ENCODE measurements around the gene CEP131.

CEP131 gene

GRCh38 chr17:81182596-81182995 is 40.2 kb downstream of the CEP131 start:
- no peak for DNase-seq

- no peak for DNase-seq
Observed at GRCh38 chr17:81181811-81182185, 41.0 kb downstream of the CEP131 start.

- DNase-seq: no peak
Observed at GRCh38 chr17:81180836-81181810, 41.6 kb downstream of the CEP131 start.

DNA sequence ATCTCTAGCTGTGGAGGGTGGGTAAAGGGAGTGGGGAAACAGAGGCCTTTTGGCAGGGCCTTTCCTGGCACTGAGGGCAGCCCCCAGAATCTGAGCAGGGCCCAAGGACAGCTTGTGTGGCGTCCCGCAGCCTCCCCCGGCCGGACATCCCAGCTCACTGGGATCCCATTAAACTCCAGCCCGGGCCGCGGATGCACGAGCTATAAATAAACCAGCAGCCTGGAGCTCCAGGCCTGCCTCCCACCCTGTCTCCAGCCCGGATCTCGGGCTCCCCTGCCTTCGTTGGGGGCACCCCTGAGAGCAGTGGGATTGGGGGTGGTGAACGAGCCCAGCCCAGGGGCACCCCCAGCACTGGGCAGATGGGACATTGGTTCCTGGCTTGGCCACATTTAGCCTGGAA is 42.9 kb downstream of the CEP131 start:
- no peak for DNase-seq

DNA sequence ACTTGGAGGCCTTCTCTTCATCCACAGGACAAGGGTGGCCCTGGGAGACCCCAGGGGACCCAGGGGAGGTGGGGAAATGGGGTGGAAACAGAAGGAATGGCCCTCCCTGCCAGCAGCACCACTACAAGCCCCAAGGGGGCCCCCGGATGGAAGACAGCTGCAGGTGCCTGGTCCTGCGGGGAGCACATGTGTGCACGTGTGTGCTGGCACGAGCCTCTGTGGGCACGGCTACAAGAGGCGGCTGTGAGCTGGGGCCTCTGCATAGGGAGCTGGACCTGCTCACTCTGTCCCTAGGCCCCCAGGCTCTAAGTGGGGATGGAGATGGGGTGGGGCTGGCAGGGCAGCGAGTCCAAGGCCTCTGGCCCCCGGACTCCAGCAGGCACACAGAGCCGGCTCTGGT is 43.5 kb downstream of the CEP131 start:
- no peak for DNase-seq

- DNase-seq: no peak
Observed at GRCh38 chr17:81178136-81179091, 44.4 kb downstream of the CEP131 start.

- no peak for DNase-seq
Observed at GRCh38 chr17:81176666-81177065, 46.1 kb downstream of the CEP131 start.

- no peak for DNase-seq
Observed at GRCh38 chr17:81173762-81174155, 49.0 kb downstream of the CEP131 start.

DNA sequence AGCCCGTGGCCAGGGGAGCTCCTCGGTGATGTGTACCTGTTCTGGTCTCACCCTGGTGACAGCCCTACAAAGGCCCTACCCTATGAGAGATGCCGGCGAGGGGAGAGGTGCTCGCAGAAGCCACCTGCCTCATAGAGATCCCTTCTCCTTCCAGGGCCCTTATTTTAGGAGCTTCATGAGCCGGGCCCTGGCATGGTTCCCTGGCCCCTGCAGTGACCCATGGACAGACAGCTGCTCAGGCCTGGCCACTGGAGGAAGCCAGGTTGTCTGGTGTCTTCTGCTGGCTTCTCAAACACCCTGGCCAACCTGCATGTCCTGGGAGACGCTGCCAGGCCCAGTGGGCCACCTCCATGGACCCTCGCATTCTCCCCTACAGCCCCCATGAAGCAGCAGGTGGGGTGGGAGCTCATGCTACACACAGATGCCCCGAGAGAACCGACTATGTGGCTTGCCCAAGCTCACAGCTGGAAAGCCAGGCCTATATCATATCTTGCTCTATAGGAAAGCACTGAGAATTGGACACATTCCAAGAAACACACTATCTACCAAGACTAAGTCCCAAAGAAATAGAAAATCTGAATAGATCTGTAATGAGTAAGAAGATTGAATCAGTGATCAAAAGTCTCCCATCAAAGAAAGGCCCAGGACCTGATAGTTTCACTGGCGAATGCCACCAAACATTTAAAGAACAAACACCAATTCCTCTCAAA is 49.6 kb downstream of the CEP131 start:
- DNase-seq: no peak

DNA sequence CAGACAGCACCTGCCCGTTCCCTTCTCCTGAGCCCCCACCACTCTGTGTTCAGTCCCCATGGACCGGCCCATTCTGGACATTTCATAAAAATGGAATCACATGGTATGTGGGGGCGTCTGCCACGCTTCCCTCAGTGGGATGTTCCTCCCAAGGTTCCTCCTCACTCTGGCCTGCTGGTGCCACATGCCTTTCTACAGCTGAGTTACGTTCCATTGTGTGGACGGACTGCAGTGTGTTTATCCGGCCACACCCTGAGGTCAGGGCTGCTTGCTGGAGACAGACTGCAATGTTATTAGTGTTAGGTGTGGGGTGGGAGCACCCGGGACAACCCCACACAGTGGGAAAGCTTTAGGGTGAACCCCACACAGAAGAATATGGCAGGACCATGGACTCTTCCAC is 50.8 kb downstream of the CEP131 start:
- no peak for DNase-seq

DNA sequence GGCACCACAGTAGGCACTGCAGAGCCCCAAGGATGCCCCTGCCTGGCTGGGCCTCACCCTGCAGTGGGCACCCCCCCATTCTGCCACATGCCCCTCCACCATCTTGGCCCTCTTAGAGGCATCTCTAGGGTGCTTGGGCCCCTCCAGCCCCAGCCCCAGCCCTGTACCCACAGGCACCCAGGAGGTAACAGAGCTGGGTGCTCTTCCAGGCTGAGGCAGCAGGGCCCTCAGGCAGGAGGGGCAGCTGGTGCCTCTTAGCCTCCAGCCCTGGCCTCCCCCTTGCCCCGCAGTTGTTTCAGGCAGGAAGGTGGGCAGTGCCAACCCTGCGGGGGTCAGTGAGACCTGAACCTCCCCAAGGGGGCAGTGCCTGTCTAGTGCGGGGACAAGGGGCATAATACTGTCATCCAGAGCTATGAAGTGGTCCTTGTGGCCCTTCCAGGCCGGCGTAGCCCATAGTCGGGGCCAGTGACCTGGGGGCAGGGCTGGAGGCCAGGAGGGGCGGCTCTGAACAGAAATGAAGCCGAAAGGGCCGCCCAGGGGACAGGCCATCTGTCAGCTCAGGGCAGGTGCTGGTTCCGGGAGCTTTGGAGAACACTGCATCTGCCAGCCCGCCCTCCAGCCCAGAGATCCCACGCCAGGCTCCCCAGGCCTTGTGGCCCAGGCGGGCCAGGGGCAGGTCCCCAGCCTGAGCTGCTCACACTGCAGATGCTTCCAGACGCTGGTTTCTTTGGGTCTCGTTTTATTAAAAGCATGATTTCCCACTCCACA is 51.9 kb downstream of the CEP131 start:
- DNase-seq: no peak

DNA sequence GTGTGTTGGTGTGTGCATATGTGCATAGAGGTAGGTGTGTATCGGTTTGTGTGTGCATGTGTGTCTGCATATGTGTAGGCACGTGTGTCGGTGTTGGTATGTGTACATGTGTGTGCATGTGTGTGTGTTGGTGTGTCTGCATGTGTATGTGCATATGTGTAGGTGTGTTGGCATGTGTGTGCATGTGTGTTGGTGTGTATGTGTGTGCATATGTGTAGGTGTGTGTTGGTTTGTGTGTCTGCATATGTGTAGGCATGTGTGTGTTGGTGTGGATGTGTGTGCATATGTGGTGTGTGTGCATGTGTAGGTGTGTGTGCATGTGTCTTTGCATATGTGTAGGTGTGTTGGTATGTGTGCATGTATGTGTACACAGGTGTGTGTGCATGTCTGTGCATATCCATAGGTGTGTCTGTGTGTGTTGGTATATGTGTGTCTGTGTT is 52.9 kb downstream of the CEP131 start:
- no peak for DNase-seq

DNA sequence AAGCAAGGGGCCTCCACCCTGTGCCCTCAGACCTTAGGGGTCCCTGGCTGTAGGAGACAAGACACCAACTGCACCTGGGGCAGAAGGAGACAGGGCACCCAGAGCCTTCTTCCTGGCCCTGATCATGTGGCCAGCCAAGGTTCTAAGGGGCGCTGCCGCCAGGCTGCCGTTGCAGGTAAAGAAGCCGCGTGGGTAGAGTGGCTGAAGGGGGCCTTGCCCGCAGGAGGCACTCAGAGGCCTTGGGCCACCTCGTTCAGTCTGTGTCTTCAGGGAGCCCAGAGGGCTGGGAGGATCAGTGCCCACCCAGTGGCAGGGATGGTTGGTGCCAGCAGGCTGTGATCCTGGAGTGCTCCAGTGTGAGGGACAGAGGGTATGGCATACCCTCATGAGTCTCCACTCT is 55.1 kb downstream of the CEP131 start:
- no peak for DNase-seq

- DNase-seq: no peak
Observed at GRCh38 chr17:81167194-81167524, 55.6 kb downstream of the CEP131 start.

DNA sequence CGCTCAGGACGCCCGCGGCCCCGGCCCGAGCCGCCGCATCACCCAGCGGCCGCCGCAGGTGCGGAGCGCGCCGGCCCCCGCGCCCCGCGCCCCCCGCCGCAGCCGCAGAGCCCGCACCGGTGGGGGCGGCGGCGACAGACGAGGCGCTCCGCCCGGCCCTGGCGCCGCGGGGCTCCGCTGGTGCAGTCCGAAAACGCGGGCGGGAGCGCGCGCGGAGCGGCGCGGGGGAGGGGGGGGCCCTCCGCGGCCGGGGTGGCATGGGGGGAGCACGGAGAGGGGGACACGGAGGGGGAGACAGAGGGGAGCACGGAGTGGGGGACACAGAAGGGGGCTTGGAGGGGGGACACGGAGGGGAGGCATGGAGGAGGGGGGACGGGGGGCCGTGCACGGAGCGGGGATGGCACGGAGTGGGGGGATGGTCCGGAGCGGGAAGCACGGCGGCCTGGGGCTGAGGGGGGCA is 56.7 kb downstream of the CEP131 start, which contains the start of gene AATK:
Gene AATK, minus strand, starts transcription at position 189 of the 460 bp plus-strand sequence. CDS start 229 bp downstream, outside the sequence.
- DNase-seq: peak; percentile 72

GRCh38 chr17:81165246-81166032 is 57.3 kb downstream of the CEP131 start, which contains the start of gene PVALEF:
PVALEF (plus strand) TSS chr17:81165507; CDS start chr17:81181227, 15,720 bp downstream.
- DNase-seq: peak; percentile 72

DNA sequence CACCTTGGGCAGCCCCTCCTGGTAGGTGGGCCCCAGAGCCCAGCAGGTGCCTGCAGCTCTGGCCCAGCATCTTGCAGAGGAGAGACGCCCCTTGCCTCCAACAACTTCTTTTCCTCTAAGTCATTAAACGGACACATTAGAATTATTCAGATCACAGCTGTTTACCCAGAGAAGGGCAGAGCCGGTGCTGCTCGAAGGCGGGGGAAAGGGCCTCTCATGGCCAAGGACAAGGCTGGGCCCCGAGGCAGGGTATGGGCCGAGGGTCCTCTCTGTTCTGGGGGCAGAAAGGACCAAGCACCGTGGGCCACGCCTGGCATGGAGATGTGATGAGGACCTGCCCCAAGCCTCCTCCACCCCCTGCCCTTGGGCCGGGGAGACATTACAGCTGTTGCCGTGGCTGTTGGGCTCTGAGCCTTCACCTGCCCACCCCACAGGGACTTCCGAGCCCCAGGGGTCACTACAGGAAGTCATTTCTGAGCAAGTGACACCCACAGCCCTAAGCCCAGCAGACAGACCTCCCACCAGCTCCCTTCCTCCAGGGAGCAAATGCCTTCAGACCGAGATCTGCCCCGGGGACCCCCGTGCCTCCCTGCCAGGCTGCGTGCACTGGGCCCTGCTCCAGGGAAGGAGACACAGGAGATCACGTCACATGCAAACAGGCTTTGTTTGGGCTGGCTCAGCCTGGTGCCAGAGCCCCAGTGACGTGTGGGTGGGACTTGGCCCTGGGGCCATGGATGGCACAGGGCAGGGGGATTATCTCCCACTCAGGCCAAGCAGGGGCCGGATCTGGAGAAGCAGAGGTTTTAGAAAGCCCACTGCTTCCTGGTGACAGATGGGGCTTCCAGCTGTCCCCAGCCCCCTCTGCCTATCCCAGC is 58.2 kb downstream of the CEP131 start:
- DNase-seq: peak; percentile 70

- DNase-seq: no peak
Observed at GRCh38 chr17:81163703-81164370, 58.9 kb downstream of the CEP131 start.

GRCh38 chr17:81163051-81163695 is 59.6 kb downstream of the CEP131 start:
- no peak for DNase-seq
